ENCODE data around the gene SLC10A7. TPM values are rescaled to one million over a fixed set of nuclear protein-coding genes. Genes with fewer than 3 reads are reported as not detected.

SLC10A7 gene
- total and polyA plus RNA-seq, 2 experiments from 2014 or later = 0.81 to 4.3 TPM

- H3K4me1 ChIP-seq (ENCODE audit: insufficient read depth) = no peaks in the 10 kb centered on the region
- Mint-ChIP-seq H3K27me3 (ENCODE audit: insufficient read depth, low read depth, poor library complexity) (no peaks in the 10 kb centered on the region), H3K4me3 (no peak overlapping the region), H3K4me1 (peaks cover 7% of the 10 kb centered on the region), H3K27ac (no peak overlapping the region; the same call in 1 of the 2 replicates), H3K9me3 (peaks cover 2% of the 10 kb centered on the region; the same call in 1 of the 3 replicates), H3K36me3 (ENCODE audit: low read depth) (peaks cover 2% of the 10 kb centered on the region; the same call in 2 of the 3 replicates)
- ATAC-seq = no peak
- TF ChIP-seq ETS1 (IDR thresholded peaks at IDR 0.05) (no peak), STAT1 (IDR thresholded peaks at IDR 0.05; ENCODE audit: unreplicated experiment) (no peak), JUNB (IDR thresholded peaks at IDR 0.05; ENCODE audit: unreplicated experiment) (no peak), EZH2phosphoT487 (IDR thresholded peaks at IDR 0.05; ENCODE audit: unreplicated experiment) (no peak), POLR2AphosphoS5 (IDR thresholded peaks at IDR 0.05; ENCODE audit: low read depth) (no peak), REST (IDR thresholded peaks at IDR 0.05; ENCODE audit: unreplicated experiment) (no peak), NANOG (IDR thresholded peaks at IDR 0.05; ENCODE audit: borderline replicate concordance) (no peak), ZNF331 (CRISPR knock-in tag; IDR thresholded peaks at IDR 0.05; ENCODE audit: low read depth) (no peak), ZNF462 (CRISPR knock-in tag; IDR thresholded peaks at IDR 0.05) (no peak), EZH2 (IDR thresholded peaks at IDR 0.05; ENCODE audit: low read depth, unreplicated experiment) (no peak), CTCF (conservative IDR thresholded peaks at IDR 0.05; ENCODE audit: low read depth in 2 of 2) (no peak), CREB1 (CRISPR knock-in tag; IDR thresholded peaks at IDR 0.05; ENCODE audit: low read depth) (no peak), ZNF114 (CRISPR knock-in tag; IDR thresholded peaks at IDR 0.05) (no peak)
- no peaks in the 10 kb centered on the region for H3K36me3 ChIP-seq (ENCODE audit: insufficient read depth)
- H3K4me3 ChIP-seq = no peak overlapping the region
- H3F3A ChIP-seq (replicated peaks; ENCODE audit: low read depth) = no peaks in the 10 kb centered on the region
- H3K4me2 ChIP-seq = no peak overlapping the region
- H4K20me1 ChIP-seq (replicated peaks; ENCODE audit: insufficient read depth) = no peaks in the 10 kb centered on the region
- H3K9me2 ChIP-seq (ENCODE audit: insufficient read depth) = no peaks in the 10 kb centered on the region
- no peak overlapping the region for H2AFZ ChIP-seq
- no peak for DNase-seq (ENCODE audit: low spot score)
- no peaks in the 10 kb centered on the region for H3K27me3 ChIP-seq (ENCODE audit: insufficient read depth)
- no peaks in the 10 kb centered on the region for H3K79me2 ChIP-seq (replicated peaks; ENCODE audit: insufficient read depth)
- no peak overlapping the region for H3K27ac ChIP-seq (ENCODE audit: low read depth)
These were observed 150.9 kb downstream of the SLC10A7 start for GRCh38 chr4:146370841-146371240.

All from GM23338 (cell line).